Measurements from ENCODE around the gene GGTA1. TPM values are rescaled to one million over a fixed set of nuclear protein-coding genes. Genes with fewer than 3 reads are reported as not detected.
"Not testable (repeated sequence)": the region's sequence is repeated elsewhere in the genome, so short reads cannot be mapped to it uniquely, and the experiment has no call there.

Gene GGTA1
- total RNA-seq, 1 donor, result not detected

- TF ChIP-seq CTCF (IDR thresholded peaks at IDR 0.05; ENCODE audit: insufficient read depth, low read depth, low read length), result no peak
- DNase-seq (ENCODE audit: low read depth), result no peak
- no peak overlapping the region for H3K4me3 ChIP-seq (ENCODE audit: low read depth, low read length)
Observed at GRCh38 chr9:121518634-121519033, 19.0 kb upstream of the GGTA1 start.

GRCh38 chr9:121513166-121513565 lies 13.5 kb upstream of the GGTA1 start:
- DNase-seq (ENCODE audit: low read depth), result not testable (repeated sequence)

GRCh38 chr9:121510766-121511550 lies 11.3 kb upstream of the GGTA1 start:
- TF ChIP-seq CTCF (IDR thresholded peaks at IDR 0.05; ENCODE audit: insufficient read depth, low read depth, low read length), result no peak
- no peak for DNase-seq (ENCODE audit: low read depth)

More at GRCh38 chr9:121513166-121513565, 13.5 kb upstream of the GGTA1 start:
- not testable (repeated sequence) for H3K4me3 ChIP-seq (ENCODE audit: low read depth, low read length)

GRCh38 chr9:121509180-121509579 lies 9.5 kb upstream of the GGTA1 start:
- DNase-seq (ENCODE audit: low read depth), result no peak
- no peak for TF ChIP-seq CTCF (IDR thresholded peaks at IDR 0.05; ENCODE audit: insufficient read depth, low read depth, low read length)

More at GRCh38 chr9:121510766-121511550, 11.3 kb upstream of the GGTA1 start:
- no peak overlapping the region for H3K4me3 ChIP-seq (ENCODE audit: low read depth, low read length)

GRCh38 chr9:121508415-121508814 lies 8.8 kb upstream of the GGTA1 start:
- DNase-seq (ENCODE audit: low read depth), result no peak
- TF ChIP-seq CTCF (IDR thresholded peaks at IDR 0.05; ENCODE audit: insufficient read depth, low read depth, low read length), result no peak
- no peak overlapping the region for H3K4me3 ChIP-seq (ENCODE audit: low read depth, low read length)

More at GRCh38 chr9:121509180-121509579, 9.5 kb upstream of the GGTA1 start:
- no peak overlapping the region for H3K4me3 ChIP-seq (ENCODE audit: low read depth, low read length)

GRCh38 chr9:121505903-121506735 lies 6.5 kb upstream of the GGTA1 start:
- H3K4me3 ChIP-seq (ENCODE audit: low read depth, low read length), result no peak overlapping the region
- DNase-seq (ENCODE audit: low read depth), result no peak
- TF ChIP-seq CTCF (IDR thresholded peaks at IDR 0.05; ENCODE audit: insufficient read depth, low read depth, low read length), result no peak

GRCh38 chr9:121503444-121503843 lies 3.8 kb upstream of the GGTA1 start:
- H3K4me3 ChIP-seq (ENCODE audit: low read depth, low read length), result no peak overlapping the region
- no peak for DNase-seq (ENCODE audit: low read depth)

More at GRCh38 chr9:121503444-121503843, 3.8 kb upstream of the GGTA1 start:
- no peak for TF ChIP-seq CTCF (IDR thresholded peaks at IDR 0.05; ENCODE audit: insufficient read depth, low read depth, low read length)

Measured in fibroblast of villous mesenchyme (primary cell).